H1 (cell line): ENCODE measurements around the gene FIZ1. TPM values are rescaled to one million over a fixed set of nuclear protein-coding genes. Genes with fewer than 3 reads are reported as not detected.

ENCODE experiments used
- CTCF ChIA-PET: fragments of 300-600 bp; sonication (Branson Sonifier 250); formaldehyde crosslinking; loops from one replicate; lab custom pipeline; 2021; ENCODE audit not compliant: partially characterized antibody; lab: Charles Lee
- POLR2A ChIA-PET: fragments of 300-600 bp; sonication (Branson Sonifier 250); formaldehyde crosslinking; loops from one replicate; lab custom pipeline; 2021; ENCODE audit warnings: inconsistent platforms; ENCODE audit not compliant: partially characterized antibody; lab: Charles Lee
- DNase-seq, 2 experiments: peaks; one replicate each; pipeline versions ENCODE4 v3.0.0 to v3.0.0-alpha.2; 2010 to 2022; ENCODE audit warnings: low spot score in 2 of 2, low read depth in 1 of 2, mixed read lengths in 1 of 2
- FAIRE-seq: peaks from 2 replicates; lab custom pipeline; 2011; peaks lifted over from hg19 to GRCh38; lab: Jason Lieb, UNC
- H2AFZ ChIP-seq: 2 replicates; pipeline ENCODE4 v1.8.1; 2012; ENCODE audit warnings: low read length, inconsistent platforms
- H2AK5ac ChIP-seq: 2 replicates; pipeline ENCODE4 v1.6.1; 2013; ENCODE audit warnings: low read depth, low read length
- H2BK120ac ChIP-seq: replicated peaks from 2 replicates; pipeline ENCODE3; 2013; ENCODE audit warnings: low read depth, low read length, inconsistent platforms
- H2BK12ac ChIP-seq: 2 replicates; pipeline ENCODE4 v1.6.1; 2013; ENCODE audit warnings: low read depth, low read length
- H2BK15ac ChIP-seq: 2 replicates; pipeline ENCODE4 v1.6.1; 2013; ENCODE audit warnings: low read length
- H2BK20ac ChIP-seq: 2 replicates; pipeline ENCODE4 v1.6.1; 2013; ENCODE audit warnings: low read length
- H2BK5ac ChIP-seq: 2 replicates; pipeline ENCODE4 v1.6.1; 2013; ENCODE audit warnings: low read depth, low read length
- H3K14ac ChIP-seq: 2 replicates; pipeline ENCODE4 v1.6.1; 2013; ENCODE audit warnings: inconsistent platforms; ENCODE audit not compliant: insufficient read length
- H3K18ac ChIP-seq: 2 replicates; pipeline ENCODE4 v1.6.1; 2013; ENCODE audit warnings: low read length; ENCODE audit errors: extremely low read depth
- H3K23ac ChIP-seq: 2 replicates; pipeline ENCODE4 v1.6.1; 2013; ENCODE audit warnings: inconsistent platforms; ENCODE audit not compliant: insufficient read length
- H3K23me2 ChIP-seq: 2 replicates; pipeline ENCODE4 v1.6.1; 2013; ENCODE audit warnings: low read depth, low read length
- H3K27ac ChIP-seq: 2 replicates; pipeline ENCODE4 v1.6.1; 2011; ENCODE audit warnings: low read depth, low read length, inconsistent platforms
- H3K27me3 ChIP-seq, 4 experiments: replicated peaks in 1 of 4; 1 replicate in 1 of 4; 2 replicates in 3 of 4; pipeline versions ENCODE4 v1.6.1 to v1.8.1; 2011 to 2013; ENCODE audit warnings: low read length in 3 of 4, mild to moderate bottlenecking in 3 of 4, inconsistent platforms in 2 of 4, mixed read lengths in 2 of 4, moderate library complexity in 1 of 4; ENCODE audit not compliant: control insufficient read depth in 3 of 4, insufficient read depth in 3 of 4; ENCODE audit errors: extremely low read depth in 1 of 4
- H3K36me3 ChIP-seq, 4 experiments: 2 replicates each; pipeline versions ENCODE4 v1.6.1 to v1.8.1; 2011 to 2013; ENCODE audit warnings: mild to moderate bottlenecking in 4 of 4, low read length in 3 of 4, moderate library complexity in 2 of 4, control low read depth in 1 of 4, inconsistent platforms in 1 of 4; ENCODE audit not compliant: insufficient read depth in 4 of 4, control insufficient read depth in 2 of 4
- H3K4ac ChIP-seq: replicated peaks from 2 replicates; pipeline ENCODE3; 2013; ENCODE audit warnings: low read length, low read depth, mixed read lengths, inconsistent platforms; ENCODE audit not compliant: insufficient read length
- H3K4me1 ChIP-seq, 4 experiments: replicated peaks in 1 of 4; 1 replicate in 1 of 4; 2 replicates in 3 of 4; pipeline versions ENCODE4 v1.6.1 to v1.8.1; 2011 to 2013; ENCODE audit warnings: low read length in 3 of 4, inconsistent platforms in 2 of 4, mixed read lengths in 1 of 4; ENCODE audit not compliant: insufficient read depth in 4 of 4, control insufficient read depth in 3 of 4
- H3K4me2 ChIP-seq, 2 experiments: 2 replicates each; pipeline versions ENCODE4 v1.6.1 to v1.8.1; 2011 to 2013; ENCODE audit warnings: low read depth in 2 of 2, low read length in 2 of 2, control low read depth in 1 of 2, inconsistent platforms in 1 of 2, mild to moderate bottlenecking in 1 of 2; ENCODE audit not compliant: insufficient read depth in 1 of 2
- H3K4me3 ChIP-seq, 4 experiments: fragments of 200-600, 300-600 bp in 1 of 4; sonication (generic), shearing (Covaris generic), sonication (Bioruptor Twin) in 1 of 4; 2 replicates each; pipeline versions ENCODE4 v1.5.1 to v1.8.1; 2011 to 2016; ENCODE audit warnings: low read length in 4 of 4, low read depth in 3 of 4, control low read depth in 2 of 4, inconsistent platforms in 2 of 4, mild to moderate bottlenecking in 2 of 4, mixed read lengths in 1 of 4, moderate library complexity in 1 of 4; ENCODE audit not compliant: insufficient read depth in 2 of 4; ENCODE audit errors: extremely low read depth in 1 of 4
- H3K56ac ChIP-seq: replicated peaks from 2 replicates; pipeline ENCODE3; 2013; ENCODE audit warnings: low read depth, mild to moderate bottlenecking, mixed read lengths, low read length, inconsistent platforms; ENCODE audit not compliant: insufficient read length
- H3K79me1 ChIP-seq: 2 replicates; pipeline ENCODE4 v1.6.1; 2013; ENCODE audit warnings: low read depth, low read length, control low read depth
- H3K79me2 ChIP-seq, 2 experiments: 2 replicates each; pipeline versions ENCODE4 v1.6.1 to v1.8.1; 2012 to 2013; ENCODE audit warnings: low read length in 2 of 2, mild to moderate bottlenecking in 2 of 2, inconsistent platforms in 1 of 2; ENCODE audit not compliant: insufficient read depth in 2 of 2, control insufficient read depth in 1 of 2
- H3K9ac ChIP-seq, 4 experiments: replicated peaks in 1 of 4; 1 replicate in 1 of 4; 2 replicates in 3 of 4; pipeline versions ENCODE4 v1.6.1 to v1.8.1; 2011 to 2013; ENCODE audit warnings: low read depth in 3 of 4, low read length in 3 of 4, control low read depth in 2 of 4, mild to moderate bottlenecking in 2 of 4, moderate library complexity in 2 of 4, inconsistent platforms in 1 of 4; ENCODE audit errors: extremely low read depth in 1 of 4
- H3K9me3 ChIP-seq, 2 experiments: 2 replicates each; pipeline versions ENCODE4 v1.6.1 to v1.8.1; 2012 to 2013; ENCODE audit warnings: mild to moderate bottlenecking in 2 of 2, moderate library complexity in 2 of 2, control low read depth in 1 of 2, inconsistent platforms in 1 of 2, low read depth in 1 of 2, low read length in 1 of 2, mixed read lengths in 1 of 2; ENCODE audit not compliant: insufficient read depth in 2 of 2
- H4K20me1 ChIP-seq, 2 experiments: replicated peaks in 1 of 2; 2 replicates each; pipeline versions ENCODE3 to v1.8.1; 2011 to 2013; ENCODE audit warnings: inconsistent platforms in 2 of 2, low read length in 2 of 2, mild to moderate bottlenecking in 1 of 2; ENCODE audit not compliant: insufficient read depth in 2 of 2, control insufficient read depth in 1 of 2
- H4K5ac ChIP-seq: 2 replicates; pipeline ENCODE4 v1.6.1; 2013; ENCODE audit warnings: low read length, low read depth, mixed read lengths, inconsistent platforms; ENCODE audit not compliant: insufficient read length
- H4K8ac ChIP-seq: 2 replicates; pipeline ENCODE4 v1.8.0; 2013; ENCODE audit warnings: mild to moderate bottlenecking, moderate library complexity, low read length, inconsistent platforms; ENCODE audit not compliant: insufficient read depth; ENCODE audit errors: extremely low read depth
- H4K91ac ChIP-seq: replicated peaks from 2 replicates; pipeline ENCODE3; 2013; ENCODE audit warnings: low read length, mixed read lengths, inconsistent platforms; ENCODE audit not compliant: insufficient read length
- BACH1 ChIP-seq: IDR thresholded peaks from 2 replicates; pipeline ENCODE4 v1.6.1; 2012; ENCODE audit warnings: low read length, improper control_type of control experiment
- BRCA1 ChIP-seq: IDR thresholded peaks from 2 replicates; pipeline ENCODE4 v1.6.1; 2012; ENCODE audit warnings: low read depth, low read length, improper control_type of control experiment
- EGR1 ChIP-seq: IDR thresholded peaks from 2 replicates; pipeline ENCODE4 v1.6.1; 2011; ENCODE audit warnings: low read depth, low read length, borderline replicate concordance
- GABPA ChIP-seq: IDR thresholded peaks from 2 replicates; pipeline ENCODE4 v1.6.1; 2011; ENCODE audit warnings: mild to moderate bottlenecking, low read length, moderate library complexity, borderline replicate concordance; ENCODE audit not compliant: insufficient read depth
- HDAC2 ChIP-seq, 2 experiments: fragments of 300-600 bp in 1 of 2; sonication (generic) in 1 of 2; IDR thresholded peaks; 2 replicates each; pipeline ENCODE4 v1.6.1; 2011 to 2012; ENCODE audit warnings: low read depth in 2 of 2, low read length in 2 of 2, mild to moderate bottlenecking in 2 of 2, moderate library complexity in 2 of 2, borderline replicate concordance in 1 of 2, inconsistent platforms in 1 of 2
- JUND ChIP-seq: IDR thresholded peaks from 2 replicates; pipeline ENCODE4 v1.6.1; 2011; ENCODE audit warnings: mild to moderate bottlenecking, improper control_type of control experiment, low read length
- KDM4A ChIP-seq: IDR thresholded peaks from one replicate; pipeline ENCODE4 v1.7.1; 2012; ENCODE audit warnings: low read depth, mild to moderate bottlenecking, moderate library complexity, low read length, inconsistent platforms; ENCODE audit not compliant: severe bottlenecking
- NRF1 ChIP-seq: IDR thresholded peaks from 2 replicates; pipeline ENCODE4 v1.6.1; 2011; ENCODE audit warnings: mild to moderate bottlenecking, low read depth, low read length, improper control_type of control experiment
- RBBP5 ChIP-seq: IDR thresholded peaks from 2 replicates; pipeline ENCODE4 v1.7.1; 2012; ENCODE audit warnings: low read depth, mild to moderate bottlenecking, inconsistent platforms, low read length, moderate library complexity, borderline replicate concordance
- TCF12 ChIP-seq: IDR thresholded peaks from 2 replicates; pipeline ENCODE4 v1.6.1; 2011; ENCODE audit warnings: low read depth, mild to moderate bottlenecking, low read length
- WGBS, 2 experiments: shearing (Covaris generic) in 1 of 2; methylation state at CpG; one replicate each; pipeline versions ENCODE4 v1.1.6 to v1.1.7; 2013 to 2015; ENCODE audit warnings: low lambda C conversion rate in 2 of 2, mixed read lengths in 2 of 2, inconsistent platforms in 1 of 2, low coverage in 1 of 2, missing lambda C conversion rate in 1 of 2; ENCODE audit not compliant: insufficient replicate concordance in 2 of 2, insufficient coverage in 1 of 2, insufficient read length in 1 of 2; ENCODE audit errors: extremely low coverage in 1 of 2, missing lambda C conversion rate in 1 of 2; 5-methylcytosine and 5-hydroxymethylcytosine counted together
- polyA plus RNA-seq, 7 experiments: library from polyadenylated mRNA; depleted of rRNA in 3 of 7; stranded (reverse) in 5 of 7; unstranded in 2 of 7; fragments of >200 nt in 5 of 7; fragments of 200-250 nt in 2 of 7; gene quantifications; 1 replicate in 5 of 7; 2 replicates in 1 of 7; 4 replicates in 1 of 7; pipeline versions ENCODE4 v1.2.1 to v1.2.3, GENCODE V29; 2011 to 2013; ENCODE audit warnings: missing spikeins in 2 of 7, mixed read lengths in 2 of 7
- total RNA-seq: library from RNA; stranded (reverse); fragmentation: NEBNext Ultra II Directional; extraction: Animal tissue kit (Norgen Biotek cat#: 25700); gene quantifications from 2 replicates; pipeline ENCODE4 v1.2.1, GENCODE V29; 2021

The FIZ1 gene
- total and polyA plus RNA-seq, 2 of the 8 experiments (the other 6 are each of a cell fraction or from before 2014, with no cell fraction given): 9.1 to 18.5 TPM

DNA sequence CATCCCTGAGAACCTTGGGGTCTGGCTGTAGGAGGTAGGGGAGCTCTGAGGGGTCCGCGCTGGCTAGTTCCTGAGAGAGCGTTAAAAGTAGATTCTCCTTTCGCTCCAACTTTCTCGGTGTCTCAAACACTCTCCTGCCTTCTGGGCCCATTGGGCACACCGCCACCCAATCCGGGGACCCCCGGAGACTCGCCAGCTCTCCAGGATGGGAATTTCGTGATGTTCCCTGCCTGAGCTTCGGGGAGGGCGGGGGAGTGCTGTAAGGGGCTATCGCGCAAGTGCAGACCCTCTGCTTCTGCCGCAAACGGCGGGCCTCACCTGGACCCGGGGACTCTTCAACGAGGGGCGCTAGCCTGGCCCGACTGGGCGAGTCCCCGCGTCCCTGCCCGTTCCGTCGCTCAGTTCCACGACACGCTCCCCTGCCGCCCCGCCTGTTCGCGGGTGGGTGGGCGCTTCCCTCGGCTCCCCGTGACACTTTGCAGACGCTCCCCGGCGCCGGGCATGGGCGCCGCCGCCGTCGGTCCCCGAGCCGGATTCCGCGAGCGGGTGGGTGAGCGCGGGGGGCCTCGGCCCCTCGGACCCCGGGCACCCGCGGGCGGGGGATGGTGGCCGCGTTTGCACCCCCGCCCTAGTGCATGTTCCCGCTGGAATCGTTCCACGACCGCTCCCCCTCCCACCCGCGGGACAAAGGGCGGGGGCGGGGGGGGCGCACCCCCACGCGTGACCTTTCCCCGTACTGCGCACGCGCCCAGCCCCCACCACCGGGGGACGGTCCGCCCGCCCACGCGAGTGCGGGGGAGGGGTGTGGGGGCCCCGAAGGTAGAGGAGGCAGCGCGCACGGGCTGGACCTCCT lies 48.6 kb upstream of the FIZ1 start, which contains the start of gene CCDC106:
Gene CCDC106, plus strand, starts transcription at position 481 of the 853 bp plus-strand sequence. CDS start 835 bp downstream, outside the sequence.
- H3K56ac ChIP-seq: peak within 1 kb of the TSS; percentile 80
- peak within 1 kb of the TSS; percentile 78 to 81 for H3K4me2 ChIP-seq
- H3K79me2 ChIP-seq: peaks cover 4 to 21% of the 10 kb centered on the region in 2 experiments; a peak in 3 of 4 replicates
- CTCF ChIA-PET: interaction anchor here (0.9 to 6.9 kb wide), 6 partner anchors 11 to 700 kb away, joined by 4 to 56 read pairs (median 5); partner anchors contain the start of gene ZNF865
- H3K9me3 ChIP-seq: no peaks in the 10 kb centered on the region
- peaks cover 13% of the 10 kb centered on the region for H3K79me1 ChIP-seq
- peaks cover 0 to 4% of the 10 kb centered on the region in 2 experiments for H4K20me1 ChIP-seq
- peaks cover 7 to 13% (median 11%) of the 10 kb centered on the region in 4 experiments for H3K36me3 ChIP-seq
- peaks cover 18% of the 10 kb centered on the region for H3K23me2 ChIP-seq
- 2% methylated on average over 43 of the region's 87 CpGs; no CpG with 5 or more reads in 1 of the 2 experiments for WGBS, 2 experiments
- peaks cover 0 to 17% (median 8%) of the 10 kb centered on the region in 4 experiments; a peak in 6 of 7 replicates for H3K4me1 ChIP-seq
- H2AK5ac ChIP-seq: no peak within 1 kb of the TSS
- no peak for FAIRE-seq
- H2BK5ac ChIP-seq: peak within 1 kb of the TSS; percentile 83; the same call in 1 of the 2 replicates
- no peak within 1 kb of the TSS for H2BK120ac ChIP-seq
- H4K91ac ChIP-seq: peak within 1 kb of the TSS; percentile 54
- peak within 1 kb of the TSS in 3 of 4 experiments; percentile 55 to 66 (median 60); a peak in 6 of 7 replicates for H3K9ac ChIP-seq
- POLR2A ChIA-PET: interaction anchor here (0.6 to 9.2 kb wide), 19 partner anchors 9 to 494 kb away, joined by 3 to 96 read pairs (median 4); partner anchors contain the start of genes FIZ1, NAT14, UBE2S and ZNF628
- no peaks in the 10 kb centered on the region for H3K27me3 ChIP-seq
- peak within 1 kb of the TSS; percentile 87 for H3K18ac ChIP-seq
- peak in 1 of 2 experiments; percentile 89 for DNase-seq
- H4K5ac ChIP-seq: peak within 1 kb of the TSS; percentile 70
- peak within 1 kb of the TSS; percentile 63 for H4K8ac ChIP-seq
- H3K4ac ChIP-seq: peak within 1 kb of the TSS; percentile 74
- 0 out of 2 replicates have a peak within 1 kb of the TSS, but pooled peaks have one; percentile 58 for H3K27ac ChIP-seq
- H3K14ac ChIP-seq: peak within 1 kb of the TSS; percentile 27
- no peak within 1 kb of the TSS for H2BK20ac ChIP-seq
- no peak within 1 kb of the TSS for H3K23ac ChIP-seq
- no peak within 1 kb of the TSS for H2BK15ac ChIP-seq
- H3K4me3 ChIP-seq: peak within 1 kb of the TSS; percentile 72 to 85 (median 78)
- H2AFZ ChIP-seq: no peak within 1 kb of the TSS; the same call in 1 of the 2 replicates
- no peak within 1 kb of the TSS for H2BK12ac ChIP-seq
- peak; percentile 86 for TF ChIP-seq KDM4A
- TF ChIP-seq JUND: no peak
- 0 out of 2 replicates have a peak, but pooled peaks have one; percentile 4 for TF ChIP-seq BRCA1
- no peak for TF ChIP-seq TCF12
- peak; percentile 74; the same call in 1 of the 2 replicates for TF ChIP-seq EGR1
- peak; percentile 93 to 97; a peak in 3 of 4 replicates for TF ChIP-seq HDAC2 (IDR thresholded peaks at IDR 0.05; ENCODE audit: borderline replicate concordance in 1 of 2, low read depth in 2 of 2, low read length in 2 of 2)
- peak; percentile 95 for TF ChIP-seq BACH1
- no peak for TF ChIP-seq NRF1
- peak; percentile 65; the same call in 1 of the 2 replicates for TF ChIP-seq RBBP5
- TF ChIP-seq GABPA: no peak
